Stimulated activated naive B cell treated with anti-CD40 and anti-IgM and Interleukin-4, amounts not matched to agents 10 μg/mL and 1 μg/mL and 100 μg/mL, for 72 hours (primary cell): ENCODE data around the gene MAN1B1.

Source experiments
- ATAC-seq, 2 donors: fragments of 150-1000 bp; cut with Tn5 transposase; replicated peaks; 2 replicates each; pipeline ENCODE4 v1.10.0; 2021; ENCODE audit warnings: moderate library complexity in 1 of 2
- DNase-seq: peaks from one replicate; pipeline ENCODE4 v3.0.0; 2021
- H3K27ac Mint-ChIP-seq: one replicate; pipeline ENCODE4 v1.8.0; 2022; ENCODE audit warnings: mild to moderate bottlenecking, mixed read lengths
- H3K27me3 Mint-ChIP-seq, 2 donors: one replicate each; pipeline ENCODE4 v1.8.0; 2022; ENCODE audit warnings: mixed read lengths in 2 of 2
- H3K36me3 Mint-ChIP-seq, 2 donors: one replicate each; pipeline ENCODE4 v1.8.0; 2022; ENCODE audit warnings: mixed read lengths in 2 of 2, mild to moderate bottlenecking in 1 of 2
- H3K4me1 Mint-ChIP-seq, 2 donors: one replicate each; pipeline ENCODE4 v1.8.0; 2022; ENCODE audit warnings: mixed read lengths in 2 of 2, mild to moderate bottlenecking in 1 of 2
- H3K4me3 Mint-ChIP-seq, 2 donors: one replicate each; pipeline ENCODE4 v1.8.0; 2022; ENCODE audit warnings: mild to moderate bottlenecking in 2 of 2, mixed read lengths in 2 of 2, moderate library complexity in 1 of 2
- H3K9me3 Mint-ChIP-seq, 2 donors: one replicate each; pipeline ENCODE4 v1.8.0; 2022; ENCODE audit warnings: mixed read lengths in 2 of 2, mild to moderate bottlenecking in 1 of 2

MAN1B1 gene

DNA sequence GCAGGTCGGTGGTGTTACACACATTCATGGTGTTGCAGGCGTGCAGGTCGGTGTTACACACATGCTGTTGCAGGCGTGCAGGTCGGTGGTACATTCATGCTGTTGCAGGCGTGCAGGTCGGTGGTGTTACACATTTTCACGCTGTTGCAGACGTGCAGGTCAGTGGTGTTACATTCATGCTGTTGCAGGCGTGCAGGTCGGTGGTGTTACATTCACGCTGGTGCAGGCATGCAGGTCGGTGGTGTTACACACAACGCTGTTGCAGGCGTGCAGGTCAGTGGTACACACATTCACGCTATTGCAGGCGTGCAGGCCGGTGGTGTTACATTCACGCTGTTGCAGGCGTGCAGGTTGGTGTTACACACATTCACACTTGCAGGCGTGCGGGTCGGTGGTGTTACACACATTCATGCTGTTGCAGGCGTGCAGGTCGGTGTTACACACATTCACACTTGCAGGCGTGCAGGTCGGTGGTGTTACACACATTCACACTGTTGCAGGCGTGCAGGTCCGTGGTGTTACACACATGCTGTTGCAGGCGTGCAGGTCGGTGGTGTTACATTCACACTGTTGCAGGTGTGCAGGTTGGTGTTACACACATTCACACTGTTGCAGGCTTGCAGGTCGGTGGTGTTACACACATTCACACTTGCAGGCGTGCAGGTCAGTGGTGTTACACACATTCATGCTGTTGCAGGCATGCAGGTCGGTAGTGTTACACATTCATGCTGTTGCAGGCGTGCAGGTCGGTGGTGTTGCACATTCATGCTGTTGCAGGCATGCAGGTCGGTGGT lies 16.6 kb downstream of the MAN1B1 start:
- Mint-ChIP-seq H3K4me3 (no peak overlapping the region), H3K27ac (no peak overlapping the region), H3K36me3 (peaks cover 14 to 23% of the 10 kb centered on the region in 2 donors), H3K27me3 (no peaks in the 10 kb centered on the region), H3K4me1 (peaks cover 0 to 3% of the 10 kb centered on the region in 2 donors), H3K9me3 (no peaks in the 10 kb centered on the region)
- ATAC-seq (no peak), DNase-seq (no peak)

DNA sequence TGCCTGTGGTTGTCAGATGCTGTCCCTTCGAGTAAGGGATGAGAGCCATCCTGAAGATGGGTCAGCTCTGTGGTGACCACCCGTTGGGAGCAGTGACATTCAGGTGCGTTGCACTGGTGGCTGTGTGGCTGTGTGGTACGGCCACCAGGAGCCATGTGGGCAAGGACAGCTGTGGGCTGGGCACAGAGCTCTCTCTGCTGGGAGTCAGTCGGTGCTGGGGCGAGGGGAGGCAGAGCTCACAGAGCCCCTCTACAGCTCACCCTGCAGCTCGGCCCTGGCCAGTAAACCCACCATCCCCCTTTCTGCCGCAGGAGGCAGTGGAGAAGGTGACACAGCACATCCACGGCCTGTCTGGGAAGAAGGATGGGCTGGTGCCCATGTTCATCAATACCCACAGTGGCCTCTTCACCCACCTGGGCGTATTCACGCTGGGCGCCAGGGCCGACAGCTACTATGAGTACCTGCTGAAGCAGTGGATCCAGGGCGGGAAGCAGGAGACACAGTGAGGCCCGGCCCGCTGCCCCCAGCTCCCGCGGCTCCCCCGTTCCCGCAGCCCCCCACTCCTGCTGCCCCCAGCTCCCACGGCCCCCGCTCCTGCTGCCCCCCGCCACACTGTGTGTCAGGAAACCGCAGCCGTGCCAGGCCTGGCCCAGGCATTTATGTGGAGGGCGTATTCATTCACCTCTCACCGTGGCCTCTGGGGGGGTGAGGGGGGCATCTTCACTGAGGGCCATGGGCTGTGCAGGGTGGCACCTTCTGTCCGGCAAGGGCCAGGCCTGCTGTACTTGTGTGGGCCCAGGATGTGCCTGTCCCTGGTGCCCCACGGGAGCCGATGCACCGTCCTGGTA lies 19.3 kb downstream of the MAN1B1 start:
- Mint-ChIP-seq H3K4me3 (no peak overlapping the region), H3K27ac (no peak overlapping the region), H3K4me1 (no peaks in the 10 kb centered on the region), H3K36me3 (peaks cover 20 to 24% of the 10 kb centered on the region in 2 donors), H3K27me3 (no peaks in the 10 kb centered on the region), H3K9me3 (no peaks in the 10 kb centered on the region)
- DNase-seq: no peak
- no peak for ATAC-seq

DNA sequence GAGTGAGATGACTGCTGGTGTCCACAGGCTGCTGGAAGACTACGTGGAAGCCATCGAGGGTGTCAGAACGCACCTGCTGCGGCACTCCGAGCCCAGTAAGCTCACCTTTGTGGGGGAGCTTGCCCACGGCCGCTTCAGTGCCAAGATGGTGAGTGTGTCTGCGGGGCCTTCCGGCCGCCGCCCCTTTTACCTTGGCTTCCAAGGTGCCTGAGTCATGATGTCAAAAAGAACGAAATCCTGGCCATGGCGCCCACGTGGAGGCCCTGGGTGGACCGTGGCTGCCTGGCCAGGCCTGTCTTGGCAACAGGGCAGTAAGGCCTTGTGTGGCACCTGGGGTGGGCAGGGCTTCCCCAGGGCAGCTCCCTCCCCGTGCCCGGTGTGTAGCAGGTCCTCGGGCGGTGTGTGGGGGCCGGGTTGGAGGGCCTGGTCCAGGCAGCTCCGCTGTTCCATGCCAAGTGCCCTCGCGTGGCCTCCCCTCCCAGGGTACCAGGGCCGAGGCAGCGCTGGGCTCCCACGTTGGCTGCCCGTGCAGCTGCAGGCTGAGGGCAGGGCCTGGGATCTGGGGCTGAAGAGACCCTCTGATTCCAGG lies 20.0 kb downstream of the MAN1B1 start:
- Mint-ChIP-seq H3K4me3 (no peak overlapping the region), H3K36me3 (peaks cover 23 to 25% of the 10 kb centered on the region in 2 donors), H3K9me3 (no peaks in the 10 kb centered on the region), H3K27ac (no peak overlapping the region), H3K4me1 (no peaks in the 10 kb centered on the region), H3K27me3 (no peaks in the 10 kb centered on the region)
- no peak for ATAC-seq
- DNase-seq: no peak

DNA sequence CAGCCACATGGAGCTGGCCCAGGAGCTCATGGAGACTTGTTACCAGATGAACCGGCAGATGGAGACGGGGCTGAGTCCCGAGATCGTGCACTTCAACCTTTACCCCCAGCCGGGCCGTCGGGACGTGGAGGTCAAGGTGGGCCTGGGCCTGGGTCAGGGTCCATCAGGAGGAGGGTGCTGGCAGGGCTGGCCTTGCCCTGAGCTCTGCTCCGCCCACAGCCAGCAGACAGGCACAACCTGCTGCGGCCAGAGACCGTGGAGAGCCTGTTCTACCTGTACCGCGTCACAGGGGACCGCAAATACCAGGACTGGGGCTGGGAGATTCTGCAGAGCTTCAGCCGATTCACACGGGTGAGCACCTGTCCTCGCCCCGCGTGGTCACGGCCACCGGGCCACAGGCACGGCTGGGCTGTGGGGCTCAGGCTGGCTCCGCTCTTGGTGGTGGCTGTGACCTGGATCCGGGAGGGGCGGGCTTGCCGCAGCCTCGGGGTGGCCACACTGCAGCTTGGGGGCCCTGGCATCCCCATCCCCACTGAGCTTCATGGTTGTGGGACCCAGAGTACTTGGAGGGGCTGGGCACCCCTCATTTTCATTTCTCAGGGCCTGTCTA lies 20.6 kb downstream of the MAN1B1 start:
- Mint-ChIP-seq H3K4me3 (no peak overlapping the region), H3K27me3 (no peaks in the 10 kb centered on the region), H3K4me1 (no peaks in the 10 kb centered on the region), H3K36me3 (peaks cover 23 to 25% of the 10 kb centered on the region in 2 donors), H3K9me3 (no peaks in the 10 kb centered on the region), H3K27ac (no peak overlapping the region)
- DNase-seq: no peak
- ATAC-seq: peak in 1 of 2 donors; percentile 15

DNA sequence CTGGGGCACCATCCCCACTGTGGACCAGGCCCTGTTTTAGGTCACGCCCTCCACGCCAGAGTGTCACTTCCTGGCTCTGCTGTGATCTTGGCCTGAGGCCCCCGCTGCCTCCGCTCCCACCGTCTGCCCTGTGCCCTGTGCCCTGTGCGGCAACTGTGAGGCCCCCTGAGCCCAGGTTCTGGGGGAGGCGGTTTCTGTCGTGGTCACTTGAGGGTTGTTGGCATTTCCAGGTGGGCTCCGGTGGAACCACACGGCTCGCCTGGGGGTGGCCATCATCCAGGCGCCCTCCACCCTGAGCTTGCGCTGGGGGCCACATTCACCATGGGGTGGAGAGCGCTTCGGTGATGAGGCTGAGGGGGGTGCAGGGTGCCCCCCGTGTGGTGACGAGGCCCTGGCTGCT lies 21.2 kb downstream of the MAN1B1 start:
- no peaks in the 10 kb centered on the region for H3K9me3 Mint-ChIP-seq
- peaks cover 0 to 2% of the 10 kb centered on the region in 2 donors for H3K4me1 Mint-ChIP-seq
- no peaks in the 10 kb centered on the region for H3K27me3 Mint-ChIP-seq
- ATAC-seq (peak in 1 of 2 donors; percentile 8), DNase-seq (no peak)
- H3K36me3 Mint-ChIP-seq: peaks cover 23 to 28% of the 10 kb centered on the region in 2 donors
- no peak overlapping the region for H3K27ac Mint-ChIP-seq
- H3K4me3 Mint-ChIP-seq: no peak overlapping the region

DNA sequence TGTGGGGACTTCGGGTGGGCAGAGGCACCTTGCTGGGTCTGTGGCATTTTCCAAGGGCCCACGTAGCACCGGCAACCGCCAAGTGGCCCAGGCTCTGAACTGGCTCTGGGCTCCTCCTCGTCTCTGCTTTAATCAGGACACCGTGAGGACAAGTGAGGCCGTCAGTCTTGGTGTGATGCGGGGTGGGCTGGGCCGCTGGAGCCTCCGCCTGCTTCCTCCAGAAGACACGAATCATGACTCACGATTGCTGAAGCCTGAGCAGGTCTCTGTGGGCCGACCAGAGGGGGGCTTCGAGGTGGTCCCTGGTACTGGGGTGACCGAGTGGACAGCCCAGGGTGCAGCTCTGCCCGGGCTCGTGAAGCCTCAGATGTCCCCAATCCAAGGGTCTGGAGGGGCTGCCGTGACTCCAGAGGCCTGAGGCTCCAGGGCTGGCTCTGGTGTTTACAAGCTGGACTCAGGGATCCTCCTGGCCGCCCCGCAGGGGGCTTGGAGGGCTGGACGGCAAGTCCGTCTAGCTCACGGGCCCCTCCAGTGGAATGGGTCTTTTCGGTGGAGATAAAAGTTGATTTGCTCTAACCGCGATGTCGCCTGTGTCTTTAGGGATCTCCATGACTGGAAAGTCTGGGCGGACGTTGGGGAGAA lies 21.9 kb downstream of the MAN1B1 start:
- ATAC-seq (no peak), DNase-seq (no peak)
- H3K36me3 Mint-ChIP-seq: peaks cover 23 to 29% of the 10 kb centered on the region in 2 donors
- H3K27ac Mint-ChIP-seq: peak overlapping the region; percentile 31
- H3K4me1 Mint-ChIP-seq: peaks cover 3 to 7% of the 10 kb centered on the region in 2 donors
- H3K9me3 Mint-ChIP-seq: no peaks in the 10 kb centered on the region
- H3K4me3 Mint-ChIP-seq: no peak overlapping the region
- no peaks in the 10 kb centered on the region for H3K27me3 Mint-ChIP-seq

DNA sequence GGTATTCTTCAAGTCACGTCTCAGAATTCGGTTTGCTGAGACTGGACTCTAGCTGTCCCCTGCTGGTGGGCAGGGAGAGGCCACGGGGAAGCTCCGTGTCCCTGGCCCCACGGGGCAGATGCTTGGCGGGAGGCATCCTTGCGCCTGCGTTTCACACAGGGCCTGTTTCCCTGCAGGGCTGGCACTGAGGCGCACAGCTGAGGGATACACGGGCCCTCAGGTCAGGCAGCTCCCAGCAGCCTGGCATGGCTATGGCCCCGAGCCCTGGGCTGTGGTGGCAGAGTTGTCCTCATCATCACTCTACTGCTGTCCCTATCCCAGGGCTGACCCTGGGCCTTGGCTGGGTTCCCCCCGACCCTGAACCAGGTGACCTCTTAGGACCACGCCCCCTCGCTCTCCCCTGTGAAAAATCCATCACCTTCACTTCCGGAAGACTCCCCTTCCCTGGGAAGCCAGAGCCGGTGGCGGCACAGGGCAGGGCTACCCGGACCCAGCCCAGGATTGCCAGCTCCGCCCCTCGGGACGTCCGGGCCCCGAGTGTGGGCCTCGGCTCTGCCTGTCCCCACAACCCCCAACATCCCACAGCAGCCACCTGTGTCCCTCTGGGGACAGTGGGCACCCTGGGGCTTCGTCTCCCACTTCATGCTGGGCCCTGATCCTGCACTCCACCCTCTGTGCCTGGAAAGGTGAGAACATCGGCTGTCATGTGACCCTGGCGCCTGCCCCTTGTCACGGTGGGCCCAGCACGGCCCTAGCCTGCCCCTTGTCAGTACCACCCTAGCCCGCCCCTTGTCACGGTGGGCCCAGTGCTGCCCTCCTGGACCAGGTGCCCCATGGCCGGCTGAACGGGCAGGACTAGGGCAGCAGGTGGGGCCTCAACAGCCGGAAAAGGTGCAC lies 22.7 kb downstream of the MAN1B1 start:
- no peaks in the 10 kb centered on the region for H3K27me3 Mint-ChIP-seq
- ATAC-seq: no peak
- H3K4me3 Mint-ChIP-seq: no peak overlapping the region
- peak overlapping the region; percentile 14 for H3K27ac Mint-ChIP-seq
- peaks cover 3 to 7% of the 10 kb centered on the region in 2 donors for H3K4me1 Mint-ChIP-seq
- DNase-seq: no peak
- no peaks in the 10 kb centered on the region for H3K9me3 Mint-ChIP-seq
- peaks cover 23 to 29% of the 10 kb centered on the region in 2 donors for H3K36me3 Mint-ChIP-seq

DNA sequence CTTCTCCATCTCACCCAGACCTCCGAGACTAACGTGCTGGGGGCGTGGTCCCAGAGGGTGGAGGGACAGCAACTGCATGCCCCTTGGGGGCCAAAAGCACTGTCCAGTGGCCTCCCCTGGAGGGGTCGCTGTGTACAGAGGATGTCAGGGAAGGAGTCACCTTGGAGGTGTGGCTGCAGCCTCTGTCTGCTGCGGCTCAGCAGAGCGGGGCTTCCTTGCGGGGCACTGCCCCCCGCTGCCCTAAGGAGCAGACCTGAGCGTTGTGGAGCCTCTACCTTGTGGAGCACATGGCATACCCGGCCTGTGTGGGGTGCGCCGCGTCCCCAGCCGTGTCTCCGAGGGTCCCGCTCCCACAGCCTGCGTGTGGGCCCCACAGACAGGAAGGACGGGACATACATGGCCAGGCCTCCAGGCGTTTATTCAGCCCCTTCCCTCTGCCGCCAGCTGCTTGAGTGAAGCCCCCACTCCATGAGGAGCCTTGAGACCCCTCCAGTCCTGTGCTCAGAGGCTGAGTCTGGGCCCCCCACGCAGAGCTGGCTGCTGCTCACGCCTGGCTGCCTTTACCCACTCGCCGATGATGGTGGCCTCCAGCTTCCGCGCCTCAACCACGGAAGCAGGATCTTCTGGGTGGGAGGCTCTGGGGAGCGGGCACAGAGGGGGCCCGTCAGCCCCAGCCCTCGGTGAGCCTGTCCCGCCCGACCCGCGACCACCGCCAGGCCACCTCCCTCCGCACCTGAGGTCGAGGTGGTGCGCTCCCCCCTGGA lies 23.5 kb downstream of the MAN1B1 start:
- H3K27me3 Mint-ChIP-seq: no peaks in the 10 kb centered on the region
- ATAC-seq (no peak), DNase-seq (no peak)
- H3K27ac Mint-ChIP-seq: no peak overlapping the region
- H3K4me3 Mint-ChIP-seq: no peak overlapping the region
- H3K36me3 Mint-ChIP-seq: peaks cover 23 to 25% of the 10 kb centered on the region in 2 donors
- H3K9me3 Mint-ChIP-seq: no peaks in the 10 kb centered on the region
- peaks cover 3 to 10% of the 10 kb centered on the region in 2 donors for H3K4me1 Mint-ChIP-seq

DNA sequence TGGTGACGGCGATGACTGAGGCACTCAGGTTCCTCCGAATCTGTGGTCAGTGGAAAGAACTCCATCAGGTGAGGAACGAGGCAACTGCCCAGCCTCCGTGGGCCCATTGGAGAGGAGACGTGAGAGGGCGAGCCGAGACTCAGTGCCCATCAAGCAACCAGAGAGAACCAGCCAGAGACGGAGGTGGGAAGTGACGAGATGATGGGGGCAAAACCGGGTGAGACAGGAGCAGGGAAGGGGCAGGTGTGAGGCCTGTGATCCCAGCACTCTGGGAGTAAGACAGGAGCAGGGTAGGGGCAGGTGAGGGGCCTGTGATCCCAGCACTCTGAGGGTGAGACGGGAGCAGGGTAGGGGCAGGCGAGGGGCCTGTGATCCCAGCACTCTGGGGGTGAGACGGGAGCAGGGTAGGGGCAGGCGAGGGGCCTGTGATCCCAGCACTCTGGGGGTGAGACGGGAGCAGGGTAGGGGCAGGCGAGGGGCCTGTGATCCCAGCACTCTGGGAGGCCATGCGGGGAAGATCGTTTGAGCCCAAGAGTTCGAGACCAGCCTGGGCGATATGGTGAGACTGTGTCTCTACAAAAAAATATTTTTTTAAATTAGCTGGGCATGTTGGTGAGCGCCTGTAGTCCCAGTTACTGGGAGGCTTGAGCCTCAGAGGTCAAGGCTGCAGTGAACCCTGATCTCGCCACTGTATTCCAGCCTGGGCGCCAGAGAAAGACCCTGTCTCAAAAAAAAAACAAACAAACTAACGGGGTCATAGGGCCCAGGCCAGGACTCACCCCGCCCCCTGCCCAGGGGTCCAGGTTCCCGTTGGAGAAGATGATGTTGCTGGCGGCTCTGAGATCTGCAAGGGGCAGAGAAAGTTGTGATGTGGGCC lies 24.4 kb downstream of the MAN1B1 start:
- peaks cover 3 to 16% of the 10 kb centered on the region in 2 donors for H3K4me1 Mint-ChIP-seq
- no peaks in the 10 kb centered on the region for H3K27me3 Mint-ChIP-seq
- no peaks in the 10 kb centered on the region for H3K9me3 Mint-ChIP-seq
- peaks cover 20% of the 10 kb centered on the region in 2 donors for H3K36me3 Mint-ChIP-seq
- DNase-seq (no peak), ATAC-seq (no peak)
- no peak overlapping the region for H3K27ac Mint-ChIP-seq
- H3K4me3 Mint-ChIP-seq: no peak overlapping the region

DNA sequence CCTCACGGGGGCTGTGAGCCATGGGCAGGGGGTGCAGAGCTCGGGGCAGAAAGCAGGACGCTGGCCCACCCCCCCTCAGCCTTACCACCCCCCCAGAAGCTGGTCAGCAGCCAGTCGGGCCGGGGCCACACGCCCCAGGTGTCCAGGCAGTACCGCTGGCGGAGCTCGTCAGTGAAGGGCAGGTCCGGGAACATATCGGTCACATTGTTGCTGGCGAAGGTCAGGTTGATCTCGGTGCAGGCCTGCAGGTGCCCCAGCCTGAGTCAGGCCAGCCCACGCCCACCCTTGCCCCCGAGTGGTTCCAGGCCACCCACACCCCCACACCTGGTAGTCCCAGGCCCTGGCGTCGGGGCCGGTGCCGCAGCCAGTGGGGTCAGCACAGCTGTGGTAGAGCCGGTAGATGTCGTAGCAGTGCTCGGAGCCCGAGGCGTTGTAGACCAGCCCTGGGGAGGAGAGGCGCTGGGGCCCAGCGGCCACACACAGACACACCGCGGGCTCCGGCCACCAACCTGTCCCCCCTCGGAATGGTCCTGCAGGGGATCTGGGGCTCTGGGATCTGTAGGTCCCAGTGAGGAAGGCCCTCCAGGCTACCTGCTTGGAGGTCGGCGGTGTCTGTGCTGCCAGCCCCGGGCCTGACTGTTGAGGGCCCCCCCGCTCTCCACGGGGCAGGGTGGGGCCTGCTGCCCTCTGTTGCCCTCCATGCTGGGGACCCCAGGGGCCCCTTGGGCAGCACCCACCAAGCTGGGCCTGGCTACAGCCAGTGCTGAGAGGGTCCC lies 25.2 kb downstream of the MAN1B1 start:
- ATAC-seq (no peak), DNase-seq (no peak)
- Mint-ChIP-seq H3K36me3 (peaks cover 19 to 20% of the 10 kb centered on the region in 2 donors), H3K4me3 (no peak overlapping the region), H3K27me3 (no peaks in the 10 kb centered on the region), H3K9me3 (no peaks in the 10 kb centered on the region), H3K4me1 (peaks cover 3 to 16% of the 10 kb centered on the region in 2 donors), H3K27ac (no peak overlapping the region)
